ENCODE measurements around the gene MORN1. TPM values are rescaled to one million over a fixed set of nuclear protein-coding genes. Genes with fewer than 3 reads are reported as not detected.

Gene MORN1
- polyA plus RNA-seq, 3 donors = 3.1 to 5.3 (median 3.2) TPM

- no peak overlapping the region for H3K27ac ChIP-seq (ENCODE audit: low read depth, low read length)
- WGBS, 3 donors = 74 to 83% (median 76%) methylated on average over 11 of the region's 11 CpGs
Observed at GRCh38 chr1:2394761-2395160, 3.4 kb upstream of the MORN1 start.

DNA sequence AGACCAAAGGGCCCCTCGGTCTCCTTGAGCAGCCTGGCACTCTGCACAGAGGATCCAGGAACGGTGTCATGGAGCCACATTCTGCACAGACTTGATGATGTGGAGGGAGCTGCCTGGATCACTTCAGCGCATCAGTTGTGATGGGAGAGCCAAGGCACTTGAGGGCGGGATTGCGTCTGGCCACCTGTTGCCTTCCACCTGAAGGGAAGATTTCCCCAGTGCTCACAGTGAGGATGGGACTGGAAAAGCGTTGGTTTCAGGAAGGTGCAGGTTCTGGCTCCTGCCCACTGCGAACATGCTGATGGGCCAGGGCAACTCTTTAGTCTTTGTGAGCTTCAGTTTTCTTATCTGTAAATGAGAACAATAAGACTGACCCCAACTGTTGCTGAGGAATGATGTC, 2.9 kb upstream of the MORN1 start:
- no peak overlapping the region for H3K27ac ChIP-seq (ENCODE audit: low read depth, low read length)
- 89 to 92% (median 91%) methylated on average over 7 of the region's 7 CpGs for WGBS, 3 donors

DNA sequence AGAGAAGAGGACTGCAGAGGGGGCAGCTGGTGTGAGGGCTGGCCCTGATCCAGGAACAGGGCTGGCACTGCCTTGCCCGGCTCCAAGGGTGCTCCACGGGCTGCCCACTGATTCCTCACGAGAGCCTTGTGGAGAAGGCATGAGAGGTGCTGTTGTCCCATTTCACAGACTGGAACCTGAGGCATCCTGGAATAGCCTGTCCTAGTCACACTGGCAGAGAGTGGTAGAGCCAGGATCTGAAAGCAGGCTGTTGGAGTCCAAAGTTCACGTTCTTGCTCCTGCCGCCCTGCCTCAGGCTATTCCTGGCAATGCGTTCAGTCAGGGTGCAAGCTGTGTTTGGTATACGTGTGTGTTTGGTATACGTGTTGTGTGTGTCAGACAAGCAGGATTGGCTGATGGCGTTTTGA, 2.1 kb upstream of the MORN1 start:
- H3K27ac ChIP-seq (ENCODE audit: low read depth, low read length) = no peak overlapping the region
- 21 to 83% (median 81%) methylated on average over 9 of the region's 9 CpGs for WGBS, 3 donors

- H3K27ac ChIP-seq (ENCODE audit: low read depth, low read length) = no peak overlapping the region
- 31 to 61% (median 46%) methylated on average over 16 of the region's 16 CpGs for WGBS, 3 donors
Observed at GRCh38 chr1:2392686-2393085, 1.3 kb upstream of the MORN1 start.

GRCh38 chr1:2391931-2392509, 666 bp upstream of the MORN1 start:
- WGBS, 3 donors = 0 to 2% (median 1%) methylated on average over 19 to 62 of the region's 62 CpGs
- peak overlapping the region; percentile 51 for H3K27ac ChIP-seq (ENCODE audit: low read depth, low read length)

- WGBS, 3 donors = 77 to 90% (median 80%) methylated on average over 7 of the region's 7 CpGs
- no peak overlapping the region for H3K27ac ChIP-seq (ENCODE audit: low read depth, low read length)
Observed at GRCh38 chr1:2389644-2390043, 1.7 kb downstream of the MORN1 start.

DNA sequence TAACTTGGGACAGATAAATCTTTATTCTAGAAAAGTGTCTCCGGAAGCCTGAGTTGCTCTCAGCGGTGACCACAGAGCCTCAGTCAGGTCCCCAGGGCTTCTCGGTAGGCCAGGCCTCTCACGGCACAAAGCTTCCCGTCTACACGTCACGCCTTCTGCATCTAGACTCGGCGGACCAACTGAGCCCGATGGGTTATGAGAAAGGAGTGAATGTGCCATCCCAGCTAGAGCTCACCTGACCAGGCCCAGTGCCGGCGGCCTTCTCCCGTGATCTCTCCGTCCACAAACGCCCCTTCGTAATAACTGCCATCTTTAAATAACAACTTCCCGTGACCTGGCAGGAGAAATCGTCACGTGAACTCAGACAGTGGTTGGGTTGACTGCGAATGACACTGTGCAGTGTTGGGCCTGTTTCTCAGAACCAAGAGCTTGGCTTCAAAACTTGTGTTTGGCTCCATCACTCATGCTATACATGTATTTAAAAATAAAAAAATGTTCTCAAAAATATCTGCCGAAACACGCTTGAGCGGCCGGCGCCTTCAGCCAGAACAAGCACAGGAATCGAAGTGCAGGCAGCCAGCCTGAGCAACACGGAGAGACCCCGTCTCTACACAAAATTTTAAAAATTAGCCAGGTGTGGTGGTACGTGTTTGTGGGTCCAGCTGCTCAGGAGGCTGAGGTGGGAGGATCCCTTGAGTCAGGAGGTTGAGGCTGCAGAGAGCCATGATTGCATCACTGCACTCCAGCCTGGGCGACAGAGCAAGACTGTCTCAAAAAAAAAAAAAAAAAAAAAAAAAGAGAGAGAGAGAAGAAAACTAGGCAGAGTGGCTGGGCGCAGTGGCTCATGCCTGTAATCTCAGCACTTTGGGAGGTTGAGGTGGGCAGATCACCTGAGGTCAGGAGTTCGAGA, 3.1 kb downstream of the MORN1 start:
- H3K27ac ChIP-seq (ENCODE audit: low read depth, low read length) = no peak overlapping the region
- WGBS, 3 donors = 90 to 94% (median 94%) methylated on average over 32 of the region's 32 CpGs

DNA sequence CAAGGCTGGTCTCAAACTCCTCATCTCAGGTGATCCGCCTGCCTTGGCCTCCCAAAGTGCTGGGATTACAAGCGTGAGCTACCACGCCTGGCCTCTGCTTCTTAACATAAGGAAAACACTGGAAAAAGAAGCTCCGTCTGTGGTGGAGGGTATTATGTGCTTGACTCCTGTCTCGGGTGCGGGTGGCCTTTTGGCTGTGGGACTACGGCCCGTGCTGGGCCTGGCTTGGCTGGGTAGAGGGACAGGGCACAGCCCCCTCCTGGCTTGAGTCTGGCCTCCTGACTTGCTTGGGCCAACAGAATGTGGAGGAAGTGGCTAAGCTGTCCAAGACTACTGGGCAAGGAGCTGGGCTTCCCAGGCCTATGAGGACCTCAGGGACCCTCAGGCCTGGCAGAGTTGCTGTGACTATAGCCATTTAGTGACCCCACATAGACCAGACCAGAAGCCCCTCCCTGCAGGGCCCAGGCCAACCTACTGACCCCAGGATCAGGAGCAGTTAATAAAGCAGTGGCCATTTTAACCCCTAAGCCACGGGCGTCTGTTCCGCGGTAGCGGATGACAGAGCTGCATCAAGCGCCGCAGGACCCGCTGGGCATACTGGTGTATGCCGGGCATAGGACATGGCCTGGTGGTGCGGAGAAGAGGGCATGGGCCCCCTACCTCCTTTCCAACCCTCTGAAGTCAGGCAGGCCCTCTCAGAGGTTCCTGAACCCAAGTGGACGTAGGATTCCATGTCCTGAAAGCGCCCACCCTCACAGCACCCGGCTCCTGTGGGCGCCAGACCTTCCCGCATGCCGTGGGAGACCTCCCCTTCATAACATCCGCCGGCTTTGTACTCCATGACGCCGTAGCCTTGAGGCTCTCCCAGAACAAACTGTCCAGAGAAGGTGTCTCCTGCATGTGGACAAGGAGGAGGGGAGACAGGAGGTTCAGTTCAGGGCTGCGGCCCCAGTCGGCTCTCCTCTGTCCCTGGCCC, 4.4 kb downstream of the MORN1 start:
- 90 to 94% (median 93%) methylated on average over 30 of the region's 30 CpGs for WGBS, 3 donors

GRCh38 chr1:2385606-2386280, 5.6 kb downstream of the MORN1 start:
- 90 to 93% (median 90%) methylated on average over 19 of the region's 19 CpGs for WGBS, 3 donors
- no peak overlapping the region for H3K27ac ChIP-seq (ENCODE audit: low read depth, low read length)

More for the DNA sequence above, 4.4 kb downstream of the MORN1 start:
- H3K27ac ChIP-seq (ENCODE audit: low read depth, low read length) = no peak overlapping the region

DNA sequence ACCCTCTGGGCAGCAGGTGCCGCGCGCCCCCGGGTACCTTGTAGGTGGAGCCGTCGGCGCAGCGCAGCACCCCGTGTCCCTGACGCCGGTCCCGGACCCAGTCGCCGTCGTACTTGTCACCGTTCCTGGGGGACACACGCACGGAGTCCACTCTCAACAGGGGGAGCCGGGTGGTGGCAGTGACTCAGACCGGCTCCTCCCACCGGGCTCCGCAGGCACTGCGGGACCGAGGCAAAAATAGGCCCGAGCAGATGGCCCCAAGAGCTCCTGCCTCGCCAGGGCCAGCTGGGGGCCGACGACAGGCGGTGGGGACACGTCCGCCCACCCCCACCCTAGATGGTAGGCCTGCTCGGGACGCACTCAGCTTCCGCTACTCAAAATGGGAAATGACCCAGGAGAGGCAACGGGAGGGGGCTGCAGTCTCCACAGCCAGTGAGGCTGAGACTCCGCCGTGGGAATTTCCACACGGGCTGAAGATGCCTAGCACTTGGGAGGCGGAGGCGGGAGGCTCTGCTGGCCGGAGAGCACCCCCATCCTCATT, 6.3 kb downstream of the MORN1 start:
- WGBS, 3 donors = 75 to 89% (median 79%) methylated on average over 40 to 41 of the region's 41 CpGs
- no peak overlapping the region for H3K27ac ChIP-seq (ENCODE audit: low read depth, low read length)

DNA sequence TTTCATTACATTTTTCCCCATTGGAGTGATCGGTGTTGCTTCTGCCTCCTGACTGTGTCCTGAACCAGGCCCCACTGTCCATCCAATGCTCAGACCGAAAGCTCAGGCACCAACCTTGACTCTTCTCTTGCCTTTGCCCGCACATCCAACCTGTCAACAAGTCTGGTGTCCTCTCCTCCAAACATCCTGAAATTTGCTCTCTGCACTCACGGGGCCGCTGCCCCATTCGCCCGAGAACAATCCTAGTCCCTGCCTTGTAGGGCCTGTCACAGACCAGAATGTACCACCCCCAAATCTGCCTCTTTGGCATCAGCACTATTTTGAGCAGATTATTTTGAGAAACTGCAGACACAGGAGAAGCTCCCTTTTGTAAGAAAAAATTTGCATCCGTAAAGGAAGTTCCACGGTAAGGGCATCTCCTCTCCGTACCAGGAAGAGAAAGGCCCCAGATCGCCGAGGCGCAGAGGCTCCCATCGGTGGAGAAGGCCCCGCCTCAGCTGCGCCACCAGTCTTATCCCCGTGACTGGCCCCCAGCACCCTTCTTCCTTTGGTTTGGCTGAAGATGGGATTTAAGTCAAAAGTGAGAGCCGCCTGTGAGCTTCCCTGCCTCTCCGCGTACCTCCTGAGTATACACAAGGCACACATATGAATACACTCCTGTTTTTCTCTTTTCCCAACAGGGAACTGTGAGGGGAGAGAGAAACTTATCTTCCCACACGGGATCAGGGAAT, 7.1 kb downstream of the MORN1 start:
- WGBS, 3 donors = 89 to 94% (median 93%) methylated on average over 20 to 21 of the region's 21 CpGs

GRCh38 chr1:2383576-2383975, 7.8 kb downstream of the MORN1 start:
- no peak overlapping the region for H3K27ac ChIP-seq (ENCODE audit: low read depth, low read length)
- WGBS, 3 donors = 86 to 88% (median 87%) methylated on average over 14 of the region's 14 CpGs

More for the DNA sequence above, 7.1 kb downstream of the MORN1 start:
- H3K27ac ChIP-seq (ENCODE audit: low read depth, low read length) = no peak overlapping the region

DNA sequence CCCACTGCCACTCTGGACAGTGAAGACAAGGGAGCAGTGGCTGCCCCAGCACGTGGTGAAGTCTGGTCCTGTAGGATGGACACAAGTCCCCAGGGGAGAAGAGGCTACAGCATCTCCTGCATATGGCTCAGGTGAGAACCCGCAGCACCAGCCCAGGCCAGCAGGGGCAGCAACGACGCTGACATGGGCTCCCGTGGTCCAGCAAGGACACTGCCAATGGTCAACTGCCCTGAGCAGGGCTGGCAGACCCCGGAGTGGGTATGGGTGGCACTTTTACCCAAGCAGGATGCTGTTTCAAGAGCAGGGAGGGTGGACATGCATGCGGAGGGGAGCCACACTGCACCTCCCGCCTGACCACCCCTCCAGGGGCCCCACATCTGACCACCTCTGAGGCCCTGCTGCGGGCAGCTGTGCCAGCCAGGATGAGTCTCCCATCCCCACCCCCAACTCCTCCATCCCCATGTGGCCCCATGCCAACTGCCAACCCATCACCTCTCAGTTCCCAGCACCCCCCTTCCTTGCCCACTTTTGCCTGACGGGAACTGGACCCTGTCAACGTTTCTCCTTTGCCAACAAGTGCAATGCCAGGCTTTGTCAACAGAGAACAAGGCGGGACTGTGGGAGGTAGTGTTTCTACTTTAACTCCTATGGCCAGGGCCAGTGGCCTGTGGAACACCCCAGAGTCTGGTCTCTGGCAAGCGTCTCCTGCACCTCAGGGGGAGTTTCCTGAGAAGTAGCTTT, 8.6 kb downstream of the MORN1 start:
- no peak overlapping the region for H3K27ac ChIP-seq (ENCODE audit: low read depth, low read length)
- 52 to 60% (median 54%) methylated on average over 12 to 13 of the region's 13 CpGs for WGBS, 3 donors

- 45 to 49% (median 46%) methylated on average over 26 to 28 of the region's 28 CpGs for WGBS, 3 donors
- no peak overlapping the region for H3K27ac ChIP-seq (ENCODE audit: low read depth, low read length)
Observed at GRCh38 chr1:2381741-2382620, 9.4 kb downstream of the MORN1 start.

- no peak overlapping the region for H3K27ac ChIP-seq (ENCODE audit: low read depth, low read length)
- WGBS, 3 donors = 64 to 82% (median 72%) methylated on average over 32 of the region's 32 CpGs
Observed at GRCh38 chr1:2380816-2381591, 10.3 kb downstream of the MORN1 start.
